Forelimb muscle (tissue), 1 donor: Measurements from ENCODE around the gene PKD2. TPM values are rescaled to one million over a fixed set of nuclear protein-coding genes. Genes with fewer than 3 reads are reported as not detected.
"Not testable (repeated sequence)": the region's sequence is repeated elsewhere in the genome, so short reads cannot be mapped to it uniquely, and the experiment has no call there.

Source experiments
- DNase-seq: peaks from one replicate; pipeline ENCODE4 v3.0.0-alpha.2; 2013; ENCODE audit warnings: low read depth
- polyA plus RNA-seq: library from polyadenylated mRNA; unstranded; fragments of 120-200 nt; gene quantifications from one replicate; pipeline ENCODE4 v1.2.1, GENCODE V29; 2013; ENCODE audit not compliant: insufficient read length

Gene PKD2
- polyA plus RNA-seq, 1 donor: 24.3 TPM

DNA sequence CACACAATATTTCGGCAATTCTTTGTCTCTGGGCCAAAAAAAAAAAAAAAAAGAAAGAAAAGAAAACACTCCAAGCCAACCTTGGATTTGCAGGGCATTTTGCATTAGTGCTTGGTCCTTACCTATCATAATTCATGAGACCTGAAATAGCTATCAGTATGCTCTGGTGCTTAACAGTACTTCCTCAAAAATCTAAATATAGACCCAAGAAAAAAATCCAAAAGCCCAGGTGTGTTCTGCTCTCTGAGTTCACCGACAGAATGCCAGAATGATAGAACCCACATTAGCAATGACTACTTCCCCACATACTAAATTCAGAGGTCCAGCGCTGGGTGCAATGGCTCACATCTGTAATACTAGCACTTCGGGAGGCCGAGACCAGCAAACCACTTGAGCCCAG is 108.2 kb downstream of the PKD2 start:
- no peak for DNase-seq

DNA sequence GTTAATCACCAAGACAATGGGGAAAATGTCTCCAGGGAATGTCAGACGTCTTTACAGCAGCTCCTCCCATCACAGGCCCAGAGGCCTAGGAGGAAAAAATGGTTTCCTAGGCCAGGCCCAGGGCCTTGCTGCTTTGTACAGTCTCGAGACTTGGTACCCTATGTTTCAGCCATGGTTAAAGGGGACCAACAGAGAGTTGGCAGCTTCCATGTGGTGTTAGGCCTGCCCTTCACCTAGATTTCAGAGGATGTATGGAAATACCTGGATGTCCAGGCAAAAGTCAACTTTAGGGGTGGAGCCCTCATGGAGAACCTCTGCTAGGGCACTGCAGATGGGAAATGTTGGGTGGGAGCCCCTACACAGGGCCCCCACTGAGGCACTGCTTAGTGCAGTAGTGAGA is 112.5 kb downstream of the PKD2 start:
- DNase-seq: no peak

DNA sequence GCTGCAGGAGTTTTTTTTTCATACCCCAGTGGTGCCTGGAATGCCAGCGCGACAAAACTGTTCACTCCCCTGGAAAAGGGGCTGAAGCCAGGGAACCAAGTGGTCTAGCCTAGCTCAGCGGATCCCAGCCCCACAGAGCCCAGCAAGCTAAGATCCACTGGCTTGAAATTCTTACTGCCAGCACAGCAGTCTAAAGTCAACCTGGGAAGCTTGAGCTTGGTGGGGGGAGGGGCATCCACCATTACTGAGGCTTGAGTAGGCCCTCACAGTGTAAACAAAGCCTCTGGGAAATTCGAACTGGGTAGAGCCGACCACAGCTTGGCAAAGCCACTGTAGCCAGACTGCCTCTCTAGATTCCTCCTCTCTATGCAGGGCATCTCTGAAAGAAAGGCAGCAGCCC is 114.8 kb downstream of the PKD2 start:
- DNase-seq: not testable (repeated sequence)

Other genes starting within 250 kb of the PKD2 start
- not detected for gene IBSP, start 208.1 kb upstream of the PKD2 start, polyA plus RNA-seq
- not detected for gene MEPE, start 174.7 kb upstream of the PKD2 start, polyA plus RNA-seq
- gene SPP1, start 31.9 kb upstream of the PKD2 start, polyA plus RNA-seq: 85.1 TPM
- 4.2 TPM for gene ABCG2, start 151.0 kb downstream of the PKD2 start, polyA plus RNA-seq